Hematopoietic multipotent progenitor cell (in vitro differentiated cells): ENCODE measurements around the gene SYT15. TPM values are rescaled to one million over a fixed set of nuclear protein-coding genes. Genes with fewer than 3 reads are reported as not detected.

Experiments used
- DNase-seq, 3 donors: peaks; one replicate each; pipeline ENCODE4 v3.0.0-alpha.2; 2011 to 2015; ENCODE audit warnings: low read depth in 2 of 3, low spot score in 2 of 3
- total RNA-seq: library from RNA; depleted of rRNA; stranded (reverse); fragments of >200 nt; gene quantifications from one replicate; pipeline ENCODE4 v1.2.3, GENCODE V29; 2012

The SYT15 gene
- total RNA-seq, 1 donor = 0.27 TPM

- peak in 2 of 3 donors; percentile 55 to 68 for DNase-seq
Measured at GRCh38 chr10:46544989-46545791, 33.7 kb upstream of the SYT15 start.

- no peak for DNase-seq
Measured at GRCh38 chr10:46545861-46546590, 32.9 kb upstream of the SYT15 start.

- no peak for DNase-seq
Measured at GRCh38 chr10:46546591-46547540, 32.1 kb upstream of the SYT15 start.

GRCh38 chr10:46547541-46548497 lies 31.1 kb upstream of the SYT15 start:
- DNase-seq = no peak

- no peak for DNase-seq
Measured at GRCh38 chr10:46548498-46549090, 30.3 kb upstream of the SYT15 start.

- no peak for DNase-seq
Measured at GRCh38 chr10:46549171-46550075, 29.5 kb upstream of the SYT15 start.

- no peak for DNase-seq
Measured at GRCh38 chr10:46550076-46550790, 28.7 kb upstream of the SYT15 start.

- no peak for DNase-seq
Measured at GRCh38 chr10:46550795-46551700, 27.9 kb upstream of the SYT15 start.

GRCh38 chr10:46551701-46552525 lies 27.0 kb upstream of the SYT15 start:
- DNase-seq = no peak

- no peak for DNase-seq
Measured at GRCh38 chr10:46552526-46553237, 26.2 kb upstream of the SYT15 start.

- DNase-seq = no peak
Measured at GRCh38 chr10:46553238-46554049, 25.5 kb upstream of the SYT15 start.

GRCh38 chr10:46554166-46554781 lies 24.7 kb upstream of the SYT15 start:
- DNase-seq = no peak

- DNase-seq = no peak
Measured at GRCh38 chr10:46555366-46555712, 23.6 kb upstream of the SYT15 start.
